ENCODE results near the gene GRM1. TPM values are rescaled to one million over a fixed set of nuclear protein-coding genes. Genes with fewer than 3 reads are reported as not detected.

GRM1 gene
- total RNA-seq, 1 experiment from 2014 or later = not detected

- DNase-seq (ENCODE audit: low read depth) = no peak
Observed at GRCh38 chr6:146097586-146097985, 68.7 kb downstream of the GRM1 start.

- no peak for DNase-seq (ENCODE audit: low read depth)
Observed at GRCh38 chr6:146100776-146101175, 71.9 kb downstream of the GRM1 start.

GRCh38 chr6:146103416-146104072, 74.7 kb downstream of the GRM1 start:
- DNase-seq (ENCODE audit: low read depth) = no peak

DNA sequence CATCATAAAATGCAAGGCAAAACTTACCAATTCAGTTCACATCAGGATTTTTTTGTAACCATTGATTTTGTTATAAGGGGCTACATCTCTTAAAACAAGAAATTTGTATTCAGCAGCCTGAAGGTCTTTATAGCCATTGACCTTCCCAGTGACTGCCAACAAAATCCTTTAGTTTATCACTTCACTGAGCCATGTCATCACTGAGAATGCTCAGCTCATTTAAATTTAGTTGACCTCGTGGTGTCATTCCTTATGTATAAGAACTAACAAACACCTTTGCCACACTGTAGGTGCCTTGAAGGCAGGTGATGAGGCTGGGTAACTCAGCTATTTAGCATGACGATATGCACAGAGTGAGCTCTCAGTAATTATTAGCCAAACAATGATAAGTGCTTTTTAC, 77.7 kb downstream of the GRM1 start:
- DNase-seq (ENCODE audit: low read depth) = no peak

DNA sequence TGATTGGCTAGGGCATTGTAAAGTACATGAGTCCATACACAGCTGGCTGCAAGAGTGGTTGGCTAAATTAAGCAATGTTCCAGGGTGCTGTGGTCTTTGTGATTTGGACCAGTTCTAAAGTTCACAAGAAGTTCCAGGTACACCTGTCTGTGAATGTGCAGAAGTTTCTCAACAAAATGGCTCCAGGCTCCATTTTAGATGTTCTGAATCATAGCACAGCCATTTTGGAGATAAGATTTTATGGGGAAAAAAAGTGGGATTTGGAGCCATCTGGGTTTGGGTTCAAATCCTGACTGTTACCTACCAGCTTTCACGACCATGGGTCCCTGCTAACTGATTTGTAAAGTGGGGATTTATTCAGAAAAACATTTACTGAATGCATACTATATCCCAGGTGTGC, 82.1 kb downstream of the GRM1 start:
- no peak for DNase-seq (ENCODE audit: low read depth)

GRCh38 chr6:146111881-146112450, 83.1 kb downstream of the GRM1 start:
- DNase-seq (ENCODE audit: low read depth) = no peak

GRCh38 chr6:146113084-146113623, 84.3 kb downstream of the GRM1 start:
- no peak for DNase-seq (ENCODE audit: low read depth)

- DNase-seq (ENCODE audit: low read depth) = no peak
Observed at GRCh38 chr6:146123616-146124015, 94.8 kb downstream of the GRM1 start.

DNA sequence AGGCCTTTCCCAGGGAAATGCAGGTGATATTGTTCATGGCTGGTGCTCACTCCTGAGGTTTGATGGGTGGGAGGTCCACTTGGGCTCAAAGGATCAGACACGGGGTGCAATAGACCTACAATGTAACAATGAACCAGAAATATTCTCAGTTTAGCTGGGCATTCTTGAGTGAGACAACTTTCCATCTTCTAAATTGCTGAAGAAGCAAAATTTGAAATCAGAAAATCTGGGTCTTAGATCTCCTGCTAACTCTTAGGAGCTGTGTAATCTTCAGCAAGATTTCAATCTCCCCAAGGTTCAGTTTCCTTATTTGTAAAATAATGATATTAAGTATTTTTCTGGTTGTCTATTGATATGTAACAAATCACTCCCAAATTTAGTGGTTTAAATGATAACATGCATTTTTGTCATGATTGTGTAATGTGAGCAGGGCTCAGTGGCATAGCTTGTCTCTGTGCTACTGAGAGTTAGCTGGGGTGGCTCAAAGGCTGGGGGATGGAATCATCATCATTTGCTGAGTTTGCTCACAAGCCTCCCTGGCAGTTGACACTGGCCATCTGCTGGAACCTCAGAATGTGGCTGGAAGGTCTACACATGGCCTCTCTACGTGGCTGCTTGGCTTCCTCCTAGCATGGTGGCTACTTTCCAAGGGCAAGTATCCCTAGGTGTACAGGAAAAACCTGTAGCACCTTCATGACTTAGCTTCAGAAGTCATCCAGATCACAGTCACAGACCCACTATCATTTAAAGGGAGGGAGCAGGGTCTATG, 98.8 kb downstream of the GRM1 start:
- no peak for DNase-seq (ENCODE audit: low read depth)

GRCh38 chr6:146133866-146134265, 105.0 kb downstream of the GRM1 start:
- DNase-seq (ENCODE audit: low read depth) = no peak

DNA sequence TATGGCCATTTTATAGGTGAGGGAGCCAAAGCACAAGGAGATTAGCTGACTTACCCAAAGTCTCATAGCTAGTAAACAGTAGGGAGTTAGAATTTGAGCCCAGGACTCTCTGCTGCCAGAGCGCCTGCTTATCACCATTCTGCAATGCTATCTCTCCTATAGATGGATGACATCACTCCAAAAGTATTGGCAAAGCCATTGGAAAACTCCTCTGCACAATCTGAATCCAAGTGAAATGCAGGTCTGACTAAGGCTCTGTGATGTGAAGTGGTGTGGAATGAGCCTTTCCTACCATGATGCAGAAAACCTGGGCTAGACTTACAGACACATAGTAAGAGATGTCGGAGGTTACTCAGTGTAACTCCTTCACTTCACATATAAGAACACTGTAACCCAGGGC, 106.3 kb downstream of the GRM1 start:
- DNase-seq (ENCODE audit: low read depth) = no peak

DNA sequence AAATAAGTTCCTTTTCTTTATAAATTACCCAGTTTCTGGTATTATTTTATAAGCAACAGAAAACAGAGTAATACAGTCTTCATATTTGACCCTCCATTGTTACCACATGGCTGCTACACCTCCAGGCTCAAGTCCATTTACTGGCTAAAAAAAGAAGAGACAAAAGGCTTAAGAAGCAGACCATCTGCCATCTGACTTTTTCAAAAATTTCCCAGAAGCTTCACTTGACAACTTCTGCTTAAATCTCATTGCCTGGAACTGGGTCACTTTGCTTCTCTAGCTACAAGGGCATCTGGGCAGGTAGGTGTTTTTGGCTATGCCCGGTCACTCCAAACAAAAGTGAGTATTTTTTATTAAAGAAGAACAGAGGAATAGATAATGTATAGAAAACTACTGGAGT, 118.0 kb downstream of the GRM1 start:
- no peak for DNase-seq (ENCODE audit: low read depth)

GRCh38 chr6:146149770-146150169, 120.9 kb downstream of the GRM1 start:
- no peak for DNase-seq (ENCODE audit: low read depth)

DNA sequence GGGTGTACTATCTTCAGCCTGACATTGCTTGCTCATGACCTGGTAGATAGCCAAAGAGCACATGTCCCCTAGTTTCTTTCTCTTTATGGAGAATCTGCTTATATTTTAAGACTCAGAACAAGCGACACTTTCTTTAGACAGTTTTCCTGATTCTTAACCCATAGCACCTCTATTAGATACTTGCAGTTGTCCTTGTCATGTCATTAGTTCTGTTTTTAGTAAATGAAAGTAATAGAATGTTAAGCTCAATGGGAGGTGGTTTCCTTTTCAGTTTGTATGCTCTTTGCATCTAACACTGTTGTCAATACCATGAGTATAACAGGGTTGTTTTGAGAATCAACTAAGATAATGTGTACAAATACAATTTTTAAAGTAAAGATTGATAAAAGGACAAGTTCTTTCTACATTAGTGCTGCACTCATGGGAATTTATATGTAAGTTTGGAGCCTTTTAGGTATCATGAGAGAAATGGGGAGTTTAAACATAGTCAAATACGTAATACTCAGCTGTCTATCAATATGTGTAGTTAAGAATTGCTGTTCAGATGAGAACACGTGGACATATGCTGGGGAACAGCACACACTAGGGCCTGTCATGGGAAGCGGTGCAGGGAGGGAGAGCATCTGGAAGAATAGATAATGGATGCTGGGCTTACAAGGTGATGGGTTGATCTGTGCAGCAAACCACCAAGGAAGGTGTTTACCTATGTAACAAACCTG, 124.3 kb downstream of the GRM1 start:
- no peak for DNase-seq (ENCODE audit: low read depth)

DNA sequence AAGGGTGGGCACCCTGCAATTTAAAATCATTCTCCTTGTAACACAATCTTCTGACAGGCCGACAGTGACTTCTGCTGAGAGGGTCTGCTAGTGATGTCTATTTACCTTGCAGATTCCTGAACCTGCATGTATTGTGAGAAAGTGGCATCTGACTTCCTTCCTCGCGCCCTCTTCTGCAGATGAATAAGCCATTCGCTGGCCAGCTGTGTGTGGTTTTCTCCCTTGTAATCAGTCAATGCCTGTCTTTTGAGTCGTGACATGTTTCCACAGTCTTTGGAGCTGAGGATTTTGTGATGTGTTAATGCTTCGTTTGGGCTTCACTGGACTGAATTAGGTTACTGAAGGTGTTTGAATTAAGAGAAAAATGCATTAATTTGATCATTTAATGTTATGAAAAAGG, 125.3 kb downstream of the GRM1 start:
- DNase-seq (ENCODE audit: low read depth) = no peak

GRCh38 chr6:146161664-146162063, 132.8 kb downstream of the GRM1 start:
- DNase-seq (ENCODE audit: low read depth) = no peak

GRCh38 chr6:146169872-146170271, 141.0 kb downstream of the GRM1 start:
- no peak for DNase-seq (ENCODE audit: low read depth)

- no peak for DNase-seq (ENCODE audit: low read depth)
Observed at GRCh38 chr6:146177785-146178184, 148.9 kb downstream of the GRM1 start.

- no peak for DNase-seq (ENCODE audit: low read depth)
Observed at GRCh38 chr6:146183831-146184230, 155.0 kb downstream of the GRM1 start.

- no peak for DNase-seq (ENCODE audit: low read depth)
Observed at GRCh38 chr6:146184701-146185100, 155.8 kb downstream of the GRM1 start.

DNA sequence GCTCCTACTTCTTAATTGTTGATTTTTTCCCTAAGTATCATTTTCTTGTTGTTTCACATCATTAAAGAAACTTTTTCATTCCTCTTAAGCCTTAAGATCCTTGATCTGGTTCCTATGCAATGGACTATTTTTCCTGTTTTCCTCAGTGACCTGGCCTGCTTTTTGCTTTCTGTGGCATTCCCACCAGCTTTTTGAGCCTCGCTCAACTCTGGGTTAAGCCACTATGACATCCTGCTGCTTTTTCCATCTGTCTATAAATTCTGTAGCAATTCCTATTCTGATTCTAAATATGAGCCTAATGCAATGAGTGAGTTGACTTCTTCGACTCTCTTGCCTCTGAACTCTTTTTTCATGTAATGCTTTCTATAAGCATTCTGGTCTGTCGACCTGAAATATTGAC, 160.3 kb downstream of the GRM1 start:
- no peak for DNase-seq (ENCODE audit: low read depth)

- DNase-seq (ENCODE audit: low read depth) = no peak
Observed at GRCh38 chr6:146190581-146190980, 161.7 kb downstream of the GRM1 start.

Data from Daoy (cell line).